GM12878 (cell line): ENCODE results near the gene KRTAP10-6. TPM values are rescaled to one million over a fixed set of nuclear protein-coding genes. Genes with fewer than 3 reads are reported as not detected.

Experiments
- ATAC-seq: fragments of 200-7000 bp; cut with Tn5 transposase; 3 replicates; pipeline ENCODE4 v1.9.1; 2020; ENCODE audit warnings: mild to moderate bottlenecking, moderate library complexity
- BruUV-seq: library from RNA; stranded (reverse); fragments of 400-500 nt; replicated peaks from 2 replicates; lab custom pipeline; 2021; lab: Mats Ljungman, UMichigan
- CTCF ChIA-PET: fragments of 300-600 bp; sonication (Branson Sonifier 250); formaldehyde crosslinking; extraction: SDS; loops from one replicate; lab custom pipeline; 2021; ENCODE audit warnings: inconsistent platforms; lab: Yijun Ruan, JAX
- POLR2A ChIA-PET: fragments of 350-600 bp; formaldehyde crosslinking; extraction: SDS; loops from one replicate; lab custom pipeline; 2021; ENCODE audit warnings: inconsistent platforms; lab: Charles Lee
- RAD21 ChIA-PET: fragments of 300-600 bp; sonication (Branson Sonifier 250); formaldehyde crosslinking; loops from one replicate; lab custom pipeline; 2023; ENCODE audit warnings: antibody characterized with exemption; ENCODE audit not compliant: unreplicated experiment; lab: Charles Lee
- SMC1A ChIA-PET: fragments of 300-600 bp; sonication (Branson Sonifier 250); formaldehyde crosslinking; loops from one replicate; lab custom pipeline; 2023; ENCODE audit not compliant: unreplicated experiment, uncharacterized antibody; lab: Charles Lee
- DNase-seq: peaks from one replicate; pipeline ENCODE4 v3.0.0-alpha.2; 2011; ENCODE audit warnings: low read depth, low spot score
- FAIRE-seq: peaks from 3 replicates; lab custom pipeline; 2011; peaks lifted over from hg19 to GRCh38; lab: Jason Lieb, UNC
- H2AFZ ChIP-seq: 2 replicates; pipeline ENCODE4 v1.6.0; 2011; ENCODE audit warnings: low read depth, low read length, control low read depth; ENCODE audit not compliant: control insufficient read depth
- H3K27ac ChIP-seq: 2 replicates; pipeline ENCODE4 v1.5.1; 2011; ENCODE audit warnings: control low read depth; ENCODE audit not compliant: control insufficient read depth, insufficient read depth
- H3K27me3 ChIP-seq, 2 experiments: replicated peaks in 1 of 2; 2 replicates each; pipeline versions ENCODE4 v1.6.0 to v1.6.1; 2011; ENCODE audit warnings: low read length in 1 of 2; ENCODE audit not compliant: control insufficient read depth in 2 of 2, insufficient read depth in 2 of 2
- H3K36me3 ChIP-seq, 2 experiments: 2 replicates each; pipeline ENCODE4 v1.5.1; 2011; ENCODE audit warnings: low read length in 1 of 2; ENCODE audit not compliant: control insufficient read depth in 2 of 2, insufficient read depth in 2 of 2
- H3K4me1 ChIP-seq: 2 replicates; pipeline ENCODE4 v1.6.1; 2011; ENCODE audit warnings: mild to moderate bottlenecking, low read length, moderate library complexity, mixed read lengths; ENCODE audit not compliant: control insufficient read depth, insufficient read depth
- H3K4me2 ChIP-seq: 2 replicates; pipeline ENCODE4 v1.6.0; 2011; ENCODE audit warnings: control low read depth; ENCODE audit not compliant: control insufficient read depth, insufficient read depth
- H3K4me3 ChIP-seq: fragments of 200-600 bp; sonication (generic); 2 replicates; pipeline ENCODE4 v1.5.1; 2016
- H3K79me2 ChIP-seq: 2 replicates; pipeline ENCODE4 v1.6.0; 2011; ENCODE audit warnings: low read length; ENCODE audit not compliant: control insufficient read depth, insufficient read depth
- H3K9ac ChIP-seq: 2 replicates; pipeline ENCODE4 v1.8.0; 2011; ENCODE audit warnings: low read length, control low read depth, mixed read lengths; ENCODE audit not compliant: control insufficient read depth, insufficient read depth
- H3K9me3 ChIP-seq: replicated peaks from 3 replicates; pipeline ENCODE4 v1.5.1; 2011; ENCODE audit warnings: mild to moderate bottlenecking, low read length; ENCODE audit not compliant: control insufficient read depth, insufficient read depth
- H4K20me1 ChIP-seq: 2 replicates; pipeline ENCODE4 v1.6.0; 2011; ENCODE audit not compliant: control insufficient read depth, insufficient read depth
- ATF7 ChIP-seq: fragments of 450-650 bp; IDR thresholded peaks from 2 replicates; pipeline ENCODE4 v1.6.1; 2016; ENCODE audit warnings: low read depth, mild to moderate bottlenecking
- BRCA1 ChIP-seq: IDR thresholded peaks from 2 replicates; pipeline ENCODE4 v1.6.1; 2011; ENCODE audit warnings: low read depth, low read length, improper control_type of control experiment
- HCFC1 ChIP-seq: fragments of 150-350 bp; IDR thresholded peaks from 2 replicates; pipeline ENCODE4 v1.6.1; 2014; ENCODE audit warnings: low read length
- KAT2A ChIP-seq: conservative IDR thresholded peaks from 2 replicates; pipeline ENCODE4 v1.6.1; 2011; ENCODE audit warnings: low read depth, low read length; ENCODE audit not compliant: control insufficient read depth
- KDM1A ChIP-seq: fragments of 200-600 bp; sonication (generic); IDR thresholded peaks from 2 replicates; pipeline ENCODE4 v1.6.1; 2016; ENCODE audit warnings: borderline replicate concordance
- MTA3 ChIP-seq: IDR thresholded peaks from 2 replicates; pipeline ENCODE4 v1.6.1; 2012; ENCODE audit warnings: low read length, inconsistent platforms, borderline replicate concordance
- POLR2AphosphoS2 ChIP-seq: IDR thresholded peaks from 2 replicates; pipeline ENCODE4 v1.6.1; 2011; ENCODE audit warnings: low read depth, mild to moderate bottlenecking, low read length, improper control_type of control experiment, moderate library complexity
- POU2F2 ChIP-seq: IDR thresholded peaks from 3 replicates; pipeline ENCODE4 v1.6.1; 2011; ENCODE audit warnings: low read depth, mild to moderate bottlenecking, low read length, borderline replicate concordance
- RB1 ChIP-seq: fragments of 450-650 bp; formaldehyde crosslinking; IDR thresholded peaks from 2 replicates; pipeline ENCODE4 v1.6.1; 2017; ENCODE audit warnings: mild to moderate bottlenecking, borderline replicate concordance
- SIN3A ChIP-seq: IDR thresholded peaks from 2 replicates; pipeline ENCODE4 v1.6.1; 2012; ENCODE audit warnings: low read depth, low read length, improper control_type of control experiment
- SMAD1 ChIP-seq: fragments of 450-650 bp; IDR thresholded peaks from 2 replicates; pipeline ENCODE4 v1.6.1; 2018; ENCODE audit warnings: mild to moderate bottlenecking, low read depth; ENCODE audit not compliant: partially characterized antibody
- SMC3 ChIP-seq: IDR thresholded peaks from 2 replicates; pipeline ENCODE4 v1.6.1; 2011; ENCODE audit warnings: low read length, improper control_type of control experiment, borderline replicate concordance
- SPI1 ChIP-seq: IDR thresholded peaks from 2 replicates; pipeline ENCODE4 v1.6.1; 2011; ENCODE audit warnings: low read depth, mild to moderate bottlenecking, low read length, moderate library complexity, borderline replicate concordance; ENCODE audit not compliant: insufficient read depth
- STAT1 ChIP-seq: fragments of 450-650 bp; conservative IDR thresholded peaks from 2 replicates; pipeline ENCODE4 v1.6.1; 2014; ENCODE audit warnings: antibody characterized with exemption, mild to moderate bottlenecking
- ZNF24 ChIP-seq: fragments of 450-650 bp; IDR thresholded peaks from 2 replicates; pipeline ENCODE4 v1.6.1; 2017; ENCODE audit warnings: antibody characterized with exemption, mild to moderate bottlenecking
- WGBS: methylation state at CpG from one replicate; pipeline ENCODE4 v1.1.6; 2016; ENCODE audit warnings: low lambda C conversion rate; ENCODE audit not compliant: insufficient replicate concordance, insufficient coverage; ENCODE audit errors: missing lambda C conversion rate; 5-methylcytosine and 5-hydroxymethylcytosine counted together
- in situ Hi-C: fragments of 300-500 bp; cut with MboI; formaldehyde crosslinking; loops from 9 replicates; pipeline ENCODE4 v1.14.3; 2018; ENCODE audit warnings: mixed read lengths
- intact Hi-C: fragments of 100-400 bp; cut with micrococcal nuclease; formaldehyde crosslinking; loops from one replicate; pipeline ENCODE4 v1.14.2; 2022; ENCODE audit not compliant: unreplicated experiment
- polyA plus RNA-seq, 11 experiments: library from polyadenylated mRNA; depleted of rRNA in 4 of 11; unstranded in 6 of 11; stranded (reverse) in 5 of 11; fragments of >200 nt; fragmentation: Nextera tagmentation in 4 of 11; fragmentation: Illumina TruSeq in 1 of 11; extraction: Ambion mirVana in 4 of 11; extraction: Trizol in 1 of 11; gene quantifications; 1 replicate in 1 of 11; 2 replicates in 10 of 11; pipeline versions ENCODE4 v1.2.1 to v1.2.3, GENCODE V29; 2011 to 2016; ENCODE audit warnings: inconsistent platforms in 2 of 11, missing spikeins in 2 of 11, low read depth in 1 of 11
- total RNA-seq, 4 experiments: library from RNA; depleted of rRNA in 3 of 4; stranded (reverse); fragments of >200 nt in 3 of 4; fragmentation: Illumina TruSeq in 1 of 4; extraction: Trizol in 1 of 4; gene quantifications; 2 replicates each; pipeline versions ENCODE4 v1.2.1 to v1.2.3, GENCODE V29; 2013 to 2021
- TF ChIP-seq, protein P1 (sequence below): fragments of 450-650 bp; IDR thresholded peaks from 2 replicates; pipeline ENCODE4 v1.6.1; 2017; ENCODE audit warnings: antibody characterized with exemption, mild to moderate bottlenecking, moderate library complexity
- TF ChIP-seq, protein P2 (sequence below): fragments of 450-650 bp; IDR thresholded peaks from 2 replicates; pipeline ENCODE4 v1.6.1; 2017; ENCODE audit warnings: mild to moderate bottlenecking, moderate library complexity

KRTAP10-6 gene
- total and polyA plus RNA-seq, 10 of the 15 experiments (the other 5 are each of a cell fraction or from before 2014, with no cell fraction given), result not detected

DNA sequence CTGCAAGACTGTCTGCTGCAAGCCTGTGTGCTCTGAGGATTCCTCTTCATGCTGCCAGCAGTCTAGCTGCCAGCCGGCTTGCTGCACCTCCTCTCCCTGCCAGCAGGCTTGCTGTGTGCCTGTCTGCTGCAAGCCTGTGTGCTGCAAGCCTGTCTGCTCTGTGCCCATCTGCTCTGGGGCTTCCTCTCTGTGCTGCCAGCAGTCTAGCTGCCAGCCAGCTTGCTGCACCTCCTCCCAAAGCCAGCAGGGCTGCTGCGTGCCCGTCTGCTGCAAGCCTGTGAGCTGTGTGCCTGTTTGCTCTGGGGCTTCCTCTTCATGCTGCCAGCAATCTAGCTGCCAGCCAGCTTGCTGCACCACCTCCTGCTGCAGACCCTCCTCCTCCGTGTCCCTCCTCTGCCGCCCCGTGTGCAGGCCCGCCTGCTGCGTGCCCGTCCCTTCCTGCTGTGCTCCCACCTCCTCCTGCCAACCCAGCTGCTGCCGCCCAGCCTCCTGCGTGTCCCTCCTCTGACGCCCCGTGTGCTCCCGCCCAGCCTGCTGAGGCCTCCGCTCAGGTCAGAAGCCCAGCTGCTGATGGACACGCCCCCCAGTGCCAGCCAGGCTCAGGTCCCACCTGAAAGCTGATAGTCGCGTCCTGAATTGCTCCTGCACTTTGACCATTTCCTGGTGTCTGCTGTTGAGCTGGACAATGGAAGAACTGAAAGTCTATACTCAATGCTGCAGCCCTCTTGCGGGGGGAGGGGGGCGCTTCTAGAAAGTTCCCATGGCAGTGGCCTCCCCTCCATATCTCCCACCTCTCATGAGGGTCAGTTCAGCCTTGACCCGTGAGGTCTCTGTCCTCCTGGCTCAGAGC is 17.6 kb downstream of the KRTAP10-6 start:
- RAD21 ChIA-PET, result no interaction called here
- TF ChIP-seq SMC3 (no peak), ZNF24 (no peak), HCFC1 (no peak), MTA3 (no peak), KDM1A (no peak), BRCA1 (no peak), RB1 (no peak), SIN3A (no peak), STAT1 (no peak), POLR2AphosphoS2 (no peak), ATF7 (no peak), POU2F2 (no peak), SMAD1 (no peak), KAT2A (no peak), SPI1 (no peak)
- TF ChIP-seq, protein P1, sequence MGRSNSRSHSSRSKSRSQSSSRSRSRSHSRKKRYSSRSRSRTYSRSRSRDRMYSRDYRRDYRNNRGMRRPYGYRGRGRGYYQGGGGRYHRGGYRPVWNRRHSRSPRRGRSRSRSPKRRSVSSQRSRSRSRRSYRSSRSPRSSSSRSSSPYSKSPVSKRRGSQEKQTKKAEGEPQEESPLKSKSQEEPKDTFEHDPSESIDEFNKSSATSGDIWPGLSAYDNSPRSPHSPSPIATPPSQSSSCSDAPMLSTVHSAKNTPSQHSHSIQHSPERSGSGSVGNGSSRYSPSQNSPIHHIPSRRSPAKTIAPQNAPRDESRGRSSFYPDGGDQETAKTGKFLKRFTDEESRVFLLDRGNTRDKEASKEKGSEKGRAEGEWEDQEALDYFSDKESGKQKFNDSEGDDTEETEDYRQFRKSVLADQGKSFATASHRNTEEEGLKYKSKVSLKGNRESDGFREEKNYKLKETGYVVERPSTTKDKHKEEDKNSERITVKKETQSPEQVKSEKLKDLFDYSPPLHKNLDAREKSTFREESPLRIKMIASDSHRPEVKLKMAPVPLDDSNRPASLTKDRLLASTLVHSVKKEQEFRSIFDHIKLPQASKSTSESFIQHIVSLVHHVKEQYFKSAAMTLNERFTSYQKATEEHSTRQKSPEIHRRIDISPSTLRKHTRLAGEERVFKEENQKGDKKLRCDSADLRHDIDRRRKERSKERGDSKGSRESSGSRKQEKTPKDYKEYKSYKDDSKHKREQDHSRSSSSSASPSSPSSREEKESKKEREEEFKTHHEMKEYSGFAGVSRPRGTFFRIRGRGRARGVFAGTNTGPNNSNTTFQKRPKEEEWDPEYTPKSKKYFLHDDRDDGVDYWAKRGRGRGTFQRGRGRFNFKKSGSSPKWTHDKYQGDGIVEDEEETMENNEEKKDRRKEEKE, result no peak
- TF ChIP-seq, protein P2, sequence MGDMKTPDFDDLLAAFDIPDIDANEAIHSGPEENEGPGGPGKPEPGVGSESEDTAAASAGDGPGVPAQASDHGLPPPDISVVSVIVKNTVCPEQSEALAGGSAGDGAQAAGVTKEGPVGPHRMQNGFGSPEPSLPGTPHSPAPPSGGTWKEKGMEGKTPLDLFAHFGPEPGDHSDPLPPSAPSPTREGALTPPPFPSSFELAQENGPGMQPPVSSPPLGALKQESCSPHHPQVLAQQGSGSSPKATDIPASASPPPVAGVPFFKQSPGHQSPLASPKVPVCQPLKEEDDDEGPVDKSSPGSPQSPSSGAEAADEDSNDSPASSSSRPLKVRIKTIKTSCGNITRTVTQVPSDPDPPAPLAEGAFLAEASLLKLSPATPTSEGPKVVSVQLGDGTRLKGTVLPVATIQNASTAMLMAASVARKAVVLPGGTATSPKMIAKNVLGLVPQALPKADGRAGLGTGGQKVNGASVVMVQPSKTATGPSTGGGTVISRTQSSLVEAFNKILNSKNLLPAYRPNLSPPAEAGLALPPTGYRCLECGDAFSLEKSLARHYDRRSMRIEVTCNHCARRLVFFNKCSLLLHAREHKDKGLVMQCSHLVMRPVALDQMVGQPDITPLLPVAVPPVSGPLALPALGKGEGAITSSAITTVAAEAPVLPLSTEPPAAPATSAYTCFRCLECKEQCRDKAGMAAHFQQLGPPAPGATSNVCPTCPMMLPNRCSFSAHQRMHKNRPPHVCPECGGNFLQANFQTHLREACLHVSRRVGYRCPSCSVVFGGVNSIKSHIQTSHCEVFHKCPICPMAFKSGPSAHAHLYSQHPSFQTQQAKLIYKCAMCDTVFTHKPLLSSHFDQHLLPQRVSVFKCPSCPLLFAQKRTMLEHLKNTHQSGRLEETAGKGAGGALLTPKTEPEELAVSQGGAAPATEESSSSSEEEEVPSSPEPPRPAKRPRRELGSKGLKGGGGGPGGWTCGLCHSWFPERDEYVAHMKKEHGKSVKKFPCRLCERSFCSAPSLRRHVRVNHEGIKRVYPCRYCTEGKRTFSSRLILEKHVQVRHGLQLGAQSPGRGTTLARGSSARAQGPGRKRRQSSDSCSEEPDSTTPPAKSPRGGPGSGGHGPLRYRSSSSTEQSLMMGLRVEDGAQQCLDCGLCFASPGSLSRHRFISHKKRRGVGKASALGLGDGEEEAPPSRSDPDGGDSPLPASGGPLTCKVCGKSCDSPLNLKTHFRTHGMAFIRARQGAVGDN, result no peak

More for the DNA sequence above, 17.6 kb downstream of the KRTAP10-6 start:
- Histone ChIP-seq H4K20me1 (no peaks in the 10 kb centered on the region), H3K4me3 (no peak overlapping the region), H3K4me1 (no peaks in the 10 kb centered on the region), H3K4me2 (no peak overlapping the region), H3K27ac (no peak overlapping the region), H3K79me2 (no peaks in the 10 kb centered on the region), H3K9ac (no peak overlapping the region), H3K9me3 (peaks cover 1% of the 10 kb centered on the region; the same call in 2 of the 3 replicates), H3K36me3 (no peaks in the 10 kb centered on the region), H3K27me3 (no peaks in the 10 kb centered on the region), H2AFZ (no peak overlapping the region)
- SMC1A ChIA-PET, result no interaction called here
- BruUV-seq, result no TSS peak
- CTCF ChIA-PET, result no interaction called here
- intact Hi-C loops, result no loop called here
- ATAC-seq (no peak), DNase-seq (no peak), FAIRE-seq (no peak)
- POLR2A ChIA-PET, result no interaction called here
- in situ Hi-C loops, result no loop called here
- 17% methylated on average over 21 of the region's 21 CpGs for WGBS
